Stimulated activated CD4-positive, alpha-beta T cell treated with anti-CD3 and anti-CD28 coated beads, Interleukin-4, amount 100 ng/mL, for 1 hour (primary cell): ENCODE results near the gene ZNF132.
"Not testable (repeated sequence)": the region's sequence is repeated elsewhere in the genome, so short reads cannot be mapped to it uniquely, and the experiment has no call there.

Source experiments
- DNase-seq: peaks from one replicate; pipeline ENCODE4 v3.0.0-alpha.2; 2020

The ZNF132 gene

DNA sequence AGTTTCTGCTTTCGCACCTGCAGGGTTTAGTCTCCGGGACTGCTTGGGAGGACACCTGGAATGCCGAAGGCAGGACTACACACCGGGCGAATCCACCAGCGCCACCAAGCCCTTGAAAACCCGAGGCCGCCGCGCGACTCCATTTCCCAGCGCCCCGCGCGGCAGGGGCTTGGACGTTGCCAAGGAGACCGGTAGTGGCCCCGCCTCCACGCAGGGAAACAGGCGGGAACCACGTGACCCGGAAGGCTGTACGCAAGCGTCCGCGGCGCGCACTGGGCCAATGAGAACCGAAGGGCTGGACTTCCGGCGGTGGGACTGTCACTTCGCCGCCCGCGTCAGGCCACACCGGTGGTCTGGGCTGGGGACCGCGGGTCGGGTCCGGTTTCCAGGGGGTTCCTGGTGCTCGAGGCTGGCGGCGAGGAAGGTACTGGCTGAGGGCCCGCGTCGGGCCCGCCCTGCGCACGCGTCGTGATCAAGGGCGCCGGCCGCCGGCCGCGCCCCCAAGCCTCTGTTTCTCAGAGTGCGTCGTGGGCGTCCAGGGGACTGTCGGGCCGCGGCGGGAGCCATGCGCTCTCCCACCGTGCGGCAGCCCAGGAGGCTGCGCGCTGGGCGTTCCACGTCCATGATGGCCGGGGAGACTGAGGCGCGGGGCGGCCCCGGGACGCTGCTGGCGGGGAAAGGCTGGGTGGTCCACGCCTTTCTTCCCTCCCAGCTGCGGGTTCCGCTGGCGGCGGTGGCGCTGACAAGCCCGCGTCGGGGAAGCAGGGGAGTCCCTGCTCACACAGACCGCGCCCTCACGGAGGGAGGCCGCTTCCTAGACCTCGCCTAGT, 27.0 kb upstream of the ZNF132 start, which contains the start of gene ZNF324:
TSS of gene ZNF324 (plus strand) at position 321 of the 830 bp plus-strand sequence. CDS start 2,106 bp downstream, outside the sequence.
- peak; percentile 98 for DNase-seq

DNA sequence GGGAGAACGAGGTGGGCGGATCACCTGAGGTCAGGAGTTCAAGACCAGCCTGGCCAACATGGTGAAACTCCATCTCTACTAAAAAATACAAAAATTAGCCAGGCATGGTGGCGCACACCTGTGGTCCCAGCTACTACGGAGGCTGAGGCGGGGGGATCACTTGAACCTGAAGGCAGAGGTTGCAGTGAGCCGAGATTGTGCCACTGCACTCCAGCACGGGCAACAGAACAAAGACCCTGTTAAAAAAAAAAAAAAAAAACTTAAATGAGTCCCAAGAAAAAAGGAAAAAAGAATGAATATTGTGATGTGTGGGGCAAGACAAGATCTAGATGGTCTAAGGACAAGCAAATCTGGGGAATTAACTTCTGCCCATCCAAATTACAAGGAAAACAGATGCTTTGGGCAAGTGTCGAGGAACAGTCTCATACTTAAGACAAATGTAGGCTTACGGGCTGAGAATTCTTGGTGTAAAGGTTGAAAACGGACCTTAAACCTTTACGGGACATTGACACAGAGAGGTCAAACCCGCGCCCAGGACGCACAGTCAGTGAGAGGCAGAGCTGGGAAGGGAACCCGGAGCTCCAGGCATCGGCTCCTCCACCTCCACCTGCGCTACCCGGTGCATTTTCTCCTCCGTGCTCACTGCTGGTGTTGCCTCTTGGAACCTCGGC, 26.3 kb upstream of the ZNF132 start:
- no peak for DNase-seq

DNA sequence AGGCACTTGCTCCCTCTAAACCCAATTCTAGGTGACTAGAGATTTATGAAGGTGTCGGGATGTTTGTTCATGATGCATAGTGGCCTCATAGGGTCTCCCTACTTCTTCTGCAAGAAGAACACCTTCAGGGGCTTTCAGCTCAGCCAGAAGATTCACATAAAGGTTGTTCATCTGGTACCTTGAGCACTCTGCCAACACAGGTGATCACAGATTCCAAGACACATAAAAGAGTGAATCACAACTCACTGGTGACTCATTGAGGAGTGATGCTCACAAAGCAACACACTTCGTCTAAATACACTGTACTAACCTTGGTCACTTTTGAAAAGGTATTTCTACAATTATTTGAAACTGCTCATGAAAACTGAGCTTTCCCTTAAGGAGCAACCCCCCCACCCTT, 20.1 kb upstream of the ZNF132 start:
- DNase-seq, result no peak

DNA sequence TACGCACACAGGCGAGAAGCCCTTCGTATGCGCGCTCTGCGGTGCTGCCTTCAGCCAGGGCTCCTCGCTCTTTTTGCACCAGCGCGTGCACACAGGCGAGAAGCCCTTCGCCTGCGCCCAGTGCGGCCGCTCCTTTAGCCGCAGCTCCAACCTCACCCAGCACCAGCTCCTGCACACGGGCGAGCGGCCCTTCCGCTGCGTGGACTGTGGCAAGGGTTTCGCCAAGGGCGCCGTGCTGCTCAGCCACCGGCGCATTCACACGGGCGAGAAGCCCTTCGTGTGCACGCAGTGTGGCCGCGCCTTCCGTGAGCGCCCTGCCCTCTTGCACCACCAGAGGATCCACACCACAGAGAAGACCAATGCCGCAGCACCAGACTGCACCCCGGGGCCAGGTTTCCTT, 16.2 kb upstream of the ZNF132 start:
- no peak for DNase-seq

DNA sequence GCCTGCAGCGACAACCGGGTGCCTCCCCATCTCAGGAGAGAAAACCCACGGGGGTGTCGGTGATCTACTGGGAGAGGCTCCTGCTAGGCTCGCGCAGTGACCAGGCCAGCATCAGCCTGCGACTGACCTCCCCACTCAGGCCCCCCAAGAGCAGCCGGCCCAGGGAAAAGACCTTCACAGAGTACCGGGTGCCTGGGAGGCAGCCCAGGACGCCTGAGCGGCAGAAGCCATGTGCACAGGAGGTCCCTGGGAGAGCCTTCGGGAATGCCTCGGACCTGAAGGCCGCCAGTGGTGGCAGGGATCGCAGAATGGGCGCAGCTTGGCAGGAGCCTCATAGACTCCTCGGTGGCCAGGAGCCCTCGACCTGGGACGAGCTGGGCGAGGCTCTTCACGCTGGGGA, 15.4 kb upstream of the ZNF132 start:
- DNase-seq, result no peak

DNA sequence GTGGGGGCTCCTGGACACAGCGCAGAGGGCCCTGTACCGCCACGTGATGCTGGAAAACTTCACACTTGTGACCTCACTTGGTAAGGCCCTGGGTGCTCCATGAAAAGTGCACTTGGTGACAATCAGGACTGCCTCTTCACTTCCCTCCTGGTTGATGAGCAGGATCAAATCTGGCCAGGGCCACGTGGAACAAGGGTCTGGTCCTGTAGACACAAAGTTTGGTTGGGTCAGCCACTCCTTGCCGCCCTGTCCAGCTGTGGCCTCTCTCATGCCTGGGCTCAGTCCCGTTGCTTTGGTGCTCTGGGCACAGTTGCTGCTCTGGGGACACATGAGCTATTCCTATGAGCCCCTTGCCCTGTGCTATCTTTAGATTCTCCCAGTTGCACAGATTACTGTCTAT, 13.8 kb upstream of the ZNF132 start:
- DNase-seq, result no peak

DNA sequence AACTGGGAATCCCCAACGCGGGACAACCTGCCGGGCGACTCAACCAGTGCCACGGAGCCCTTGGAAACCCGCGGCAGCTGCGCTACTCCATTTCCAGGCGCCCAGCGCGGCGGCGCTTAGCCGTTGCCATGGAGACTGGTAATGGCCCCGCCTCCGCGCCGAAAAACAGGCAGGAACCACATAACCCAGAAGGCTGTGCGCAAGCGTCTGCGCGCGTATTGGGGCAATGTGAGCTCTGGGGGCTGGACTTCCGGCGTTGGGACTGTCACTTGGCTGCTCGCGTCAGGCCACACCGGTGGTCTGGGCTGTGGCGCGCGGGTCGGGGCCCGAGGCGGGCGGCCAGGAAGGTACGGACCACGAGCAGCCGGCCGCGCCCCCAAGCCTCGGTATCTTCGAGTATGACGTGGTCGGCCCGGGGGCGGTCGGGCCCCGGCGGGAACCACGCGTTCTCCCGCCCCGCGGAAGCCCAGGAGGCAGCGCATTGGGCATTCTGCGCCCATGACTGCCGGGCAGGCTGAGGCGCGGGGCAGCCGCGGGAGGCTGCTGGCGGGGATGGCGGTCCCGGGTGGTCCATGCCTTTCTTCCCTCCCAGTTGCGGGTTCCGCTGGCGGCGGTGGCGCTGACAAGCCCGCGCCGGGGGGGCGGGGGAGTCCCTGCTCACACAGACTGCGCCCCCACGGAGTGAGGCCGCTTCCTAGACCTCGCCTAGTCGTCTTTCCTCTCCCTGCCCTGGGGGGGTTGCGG, 11.6 kb upstream of the ZNF132 start, which contains the start of gene ZNF324B:
TSS of gene ZNF324B (plus strand) at position 265 of the 744 bp plus-strand sequence. CDS start 2,080 bp downstream, outside the sequence.
- peak; percentile 97 for DNase-seq

DNA sequence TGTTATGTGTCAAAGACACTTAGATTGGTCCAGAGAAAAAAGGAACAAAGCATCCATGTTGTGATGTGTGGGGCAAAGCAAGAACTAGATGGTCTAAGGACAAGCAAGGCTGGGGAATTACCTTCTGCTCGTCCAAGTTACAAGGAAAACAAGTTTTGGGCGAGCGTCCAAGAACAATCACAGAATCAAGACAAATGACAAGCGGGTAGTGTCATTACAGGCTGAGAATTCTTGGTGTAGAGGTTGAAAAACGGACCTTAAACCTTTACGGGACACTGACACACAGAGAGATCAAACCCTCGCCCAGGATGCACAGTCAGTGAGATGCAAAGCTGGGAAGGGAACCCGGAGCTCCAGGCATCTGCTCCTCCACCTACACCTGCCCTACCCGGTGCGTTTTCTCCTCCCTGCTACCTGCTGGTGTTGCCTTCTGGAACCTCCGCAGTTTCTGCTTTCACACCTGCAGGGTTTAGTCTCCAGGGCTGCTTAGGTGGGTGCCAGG, 11.0 kb upstream of the ZNF132 start:
- DNase-seq, result no peak

DNA sequence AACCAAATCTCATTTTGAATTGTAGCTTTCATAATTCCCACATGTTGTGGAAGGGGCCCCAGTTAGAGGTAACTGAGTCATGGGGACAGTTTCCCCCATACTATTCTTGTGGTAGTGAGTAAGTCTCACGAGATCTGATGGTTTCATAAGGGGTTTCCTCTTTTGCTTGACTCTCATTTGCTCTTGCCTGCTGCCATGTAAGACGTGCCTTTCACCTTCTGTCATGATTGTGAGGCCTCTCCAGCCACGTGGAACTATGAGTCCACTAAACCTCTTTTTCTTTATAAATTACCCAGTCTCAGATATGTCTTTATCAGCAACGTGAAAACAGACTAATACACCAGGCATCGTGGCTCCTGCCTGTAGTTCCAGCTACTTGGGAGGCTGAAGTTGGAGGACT, 10.0 kb upstream of the ZNF132 start:
- not testable (repeated sequence) for DNase-seq

DNA sequence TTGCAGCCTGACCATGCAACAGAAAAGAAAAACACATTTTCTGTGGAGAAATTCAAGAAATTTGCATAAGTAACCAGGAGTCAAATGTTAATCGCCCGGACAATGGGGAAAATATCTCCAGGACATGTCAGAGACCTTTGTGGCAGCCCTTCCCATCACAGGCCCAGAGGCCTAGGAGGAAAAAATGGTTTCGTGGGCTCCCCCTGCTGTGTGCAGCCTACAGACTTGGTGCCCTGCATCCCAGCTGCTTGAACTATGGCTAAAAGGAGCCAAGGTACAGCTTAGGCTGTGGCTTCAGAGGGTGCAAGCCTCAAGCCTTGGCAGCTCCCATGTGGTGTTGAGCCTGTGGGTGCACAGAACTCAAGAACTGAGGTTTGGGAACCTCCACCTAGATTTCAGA, 8.9 kb upstream of the ZNF132 start:
- DNase-seq, result not testable (repeated sequence)

DNA sequence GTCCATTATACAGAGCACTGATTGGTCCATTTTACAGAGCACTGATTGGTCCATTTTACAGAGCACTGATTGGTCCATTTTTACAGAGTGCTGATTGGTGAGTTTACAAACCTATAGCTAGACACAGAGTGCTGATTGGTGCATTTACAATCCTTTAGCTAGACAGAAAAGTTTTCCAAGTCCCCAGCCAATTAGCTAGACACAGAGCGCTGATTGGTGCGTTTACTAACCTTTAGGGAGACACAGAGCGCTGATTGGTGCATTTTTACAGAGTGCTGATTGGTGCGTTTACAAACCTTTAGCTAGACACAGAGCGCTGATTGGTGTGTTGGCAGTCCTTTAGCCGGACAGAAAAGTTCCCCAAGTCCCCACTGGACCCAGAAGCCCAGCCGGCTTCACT, 3.0 kb upstream of the ZNF132 start:
- not testable (repeated sequence) for DNase-seq

DNA sequence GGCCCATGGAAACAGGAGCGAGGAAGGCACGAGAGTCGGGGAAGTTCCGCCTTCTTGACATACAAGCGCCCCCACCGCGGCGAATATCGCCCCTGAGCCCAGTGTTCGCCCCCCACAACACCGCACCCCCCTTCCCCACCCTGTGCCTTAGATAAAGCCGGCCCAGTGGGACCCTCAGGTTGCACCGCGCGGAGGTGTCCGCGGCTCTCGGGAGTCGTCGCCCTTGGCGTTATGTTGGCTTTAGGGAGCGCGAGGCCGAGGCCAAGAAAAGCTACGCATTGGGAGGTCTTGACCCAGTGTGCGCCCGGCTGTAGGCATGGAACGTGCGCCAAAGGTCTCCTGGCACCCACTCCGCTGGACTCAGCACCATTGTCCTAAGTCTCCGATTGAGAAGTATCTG, 603 bp upstream of the ZNF132 start:
- DNase-seq, result no peak

DNA sequence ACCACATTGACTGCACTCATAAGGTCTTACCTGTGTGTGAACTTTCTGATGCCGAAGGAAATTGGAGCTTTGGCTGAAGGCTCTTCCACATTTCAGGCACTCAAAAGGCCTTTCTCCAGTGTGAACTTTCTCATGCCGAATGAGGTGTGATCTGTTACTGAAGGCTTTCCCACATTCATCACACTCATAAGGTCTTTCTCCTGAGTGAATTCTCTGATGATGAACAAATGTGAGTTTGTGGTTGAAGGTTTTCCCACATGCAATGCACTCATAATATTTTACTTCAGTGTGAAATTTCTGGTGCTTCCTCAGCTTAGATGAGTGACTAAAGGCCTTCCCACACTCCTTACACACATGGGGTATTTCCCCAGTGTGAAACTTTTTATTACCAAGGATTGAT, 5.7 kb downstream of the ZNF132 start:
- DNase-seq, result no peak

DNA sequence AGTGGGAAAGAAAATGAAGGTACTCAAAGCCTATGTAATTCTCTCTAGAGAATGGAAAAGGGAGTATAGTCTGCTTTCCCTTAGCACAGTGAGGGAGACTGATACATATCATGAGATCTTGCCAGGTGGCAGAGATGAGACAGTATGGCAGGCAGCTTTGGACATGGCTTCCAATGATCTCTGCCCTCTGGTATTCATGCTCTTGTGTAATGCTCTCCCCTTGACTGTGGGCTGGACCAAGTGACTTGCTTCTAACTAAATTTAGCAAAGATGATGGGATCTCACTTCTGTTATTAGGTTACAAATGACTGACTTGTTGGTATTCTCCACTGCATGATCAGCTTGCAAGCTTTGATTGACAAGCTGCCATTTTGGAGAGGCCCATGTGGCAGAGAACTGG, 10.2 kb downstream of the ZNF132 start:
- no peak for DNase-seq

DNA sequence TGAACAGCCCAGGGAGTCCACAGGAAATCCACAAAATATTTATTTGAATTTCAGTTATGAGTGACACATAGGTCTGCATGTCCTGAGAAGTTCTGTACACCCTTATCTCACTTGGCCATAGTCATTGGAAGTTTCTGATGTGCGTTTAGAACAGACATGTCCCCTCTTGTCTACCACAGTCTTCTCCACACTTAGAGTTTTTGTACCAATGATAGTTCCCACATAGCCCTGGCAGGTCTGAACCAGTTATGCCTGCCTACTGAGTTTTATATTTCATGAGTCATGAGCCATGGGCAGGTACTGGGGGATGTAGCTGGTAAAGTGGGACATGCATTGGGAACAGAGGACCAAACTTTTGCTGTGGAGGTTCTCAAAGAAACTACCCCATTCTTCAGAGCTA, 11.3 kb downstream of the ZNF132 start:
- DNase-seq, result no peak

DNA sequence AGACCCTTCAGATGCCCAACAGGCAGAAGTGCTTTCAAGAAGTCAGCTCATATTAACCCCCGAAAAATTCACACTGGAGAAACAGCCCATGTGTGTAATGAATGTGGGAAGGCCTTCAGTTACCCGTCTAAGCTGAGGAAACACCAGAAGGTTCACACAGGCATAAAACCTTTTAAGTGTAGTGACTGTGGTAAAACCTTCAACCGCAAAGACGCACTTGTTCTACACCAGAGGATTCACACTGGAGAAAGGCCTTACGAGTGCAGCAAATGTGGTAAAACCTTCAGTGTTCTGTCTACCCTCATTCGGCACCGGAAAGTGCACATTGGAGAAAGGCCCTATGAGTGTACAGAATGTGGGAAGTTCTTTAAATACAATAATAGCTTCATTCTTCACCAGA, 22.9 kb downstream of the ZNF132 start:
- no peak for DNase-seq

DNA sequence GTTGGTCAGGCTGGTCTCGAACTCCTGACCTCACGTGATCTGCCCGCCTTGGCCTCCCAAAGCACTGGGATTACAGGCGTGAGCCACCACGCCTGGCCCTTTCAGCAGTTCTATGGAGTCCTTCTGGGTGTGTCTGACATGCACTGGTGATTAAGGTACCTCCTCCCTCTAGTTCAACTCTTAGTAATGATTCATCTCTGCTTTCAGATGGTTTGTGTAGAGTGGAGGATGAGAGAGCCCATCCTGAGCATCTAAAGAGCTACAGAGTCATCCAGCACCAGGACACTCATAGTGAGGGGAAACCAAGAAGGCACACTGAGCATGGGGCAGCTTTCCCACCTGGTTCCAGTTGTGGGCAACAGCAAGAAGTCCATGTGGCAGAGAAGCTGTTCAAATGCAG, 23.3 kb downstream of the ZNF132 start:
- no peak for DNase-seq

DNA sequence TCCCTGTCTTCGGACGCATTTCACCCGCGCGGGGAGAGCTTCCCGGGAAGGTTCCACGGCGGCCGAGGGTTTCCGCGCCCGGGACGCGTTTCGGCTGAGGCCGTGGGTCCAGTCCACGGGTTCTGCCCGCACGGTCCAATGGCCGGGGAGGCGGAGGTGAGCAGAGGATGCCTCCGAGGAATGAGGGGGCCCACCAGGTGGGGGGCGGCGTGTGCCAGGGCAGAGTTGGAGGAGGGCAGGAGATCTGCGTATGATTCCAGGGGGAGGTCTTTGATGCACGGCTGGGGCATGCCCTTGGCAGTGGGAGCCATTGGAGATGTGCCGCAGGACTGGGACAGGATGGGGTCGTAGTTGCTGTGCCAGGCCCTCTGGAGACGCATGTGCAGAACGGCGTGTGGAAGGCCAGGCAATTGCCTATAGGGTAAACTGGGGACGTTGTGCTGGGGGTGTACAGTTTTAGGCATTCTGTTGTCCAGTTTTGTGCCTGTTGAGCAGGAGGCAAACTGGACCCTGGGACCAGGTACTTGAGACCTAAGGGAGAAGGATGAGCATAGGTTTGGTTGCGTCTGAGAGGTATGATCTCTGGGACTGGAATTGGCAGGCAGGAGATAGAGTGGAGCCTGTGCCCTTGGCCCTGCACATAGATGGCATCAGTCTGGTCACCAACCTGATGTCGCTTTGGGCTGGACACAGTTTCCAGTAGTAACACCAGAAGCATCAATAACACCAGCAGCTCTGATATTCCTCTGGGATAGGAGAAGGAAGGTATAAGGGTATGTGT, 30.8 kb downstream of the ZNF132 start:
- no peak for DNase-seq

DNA sequence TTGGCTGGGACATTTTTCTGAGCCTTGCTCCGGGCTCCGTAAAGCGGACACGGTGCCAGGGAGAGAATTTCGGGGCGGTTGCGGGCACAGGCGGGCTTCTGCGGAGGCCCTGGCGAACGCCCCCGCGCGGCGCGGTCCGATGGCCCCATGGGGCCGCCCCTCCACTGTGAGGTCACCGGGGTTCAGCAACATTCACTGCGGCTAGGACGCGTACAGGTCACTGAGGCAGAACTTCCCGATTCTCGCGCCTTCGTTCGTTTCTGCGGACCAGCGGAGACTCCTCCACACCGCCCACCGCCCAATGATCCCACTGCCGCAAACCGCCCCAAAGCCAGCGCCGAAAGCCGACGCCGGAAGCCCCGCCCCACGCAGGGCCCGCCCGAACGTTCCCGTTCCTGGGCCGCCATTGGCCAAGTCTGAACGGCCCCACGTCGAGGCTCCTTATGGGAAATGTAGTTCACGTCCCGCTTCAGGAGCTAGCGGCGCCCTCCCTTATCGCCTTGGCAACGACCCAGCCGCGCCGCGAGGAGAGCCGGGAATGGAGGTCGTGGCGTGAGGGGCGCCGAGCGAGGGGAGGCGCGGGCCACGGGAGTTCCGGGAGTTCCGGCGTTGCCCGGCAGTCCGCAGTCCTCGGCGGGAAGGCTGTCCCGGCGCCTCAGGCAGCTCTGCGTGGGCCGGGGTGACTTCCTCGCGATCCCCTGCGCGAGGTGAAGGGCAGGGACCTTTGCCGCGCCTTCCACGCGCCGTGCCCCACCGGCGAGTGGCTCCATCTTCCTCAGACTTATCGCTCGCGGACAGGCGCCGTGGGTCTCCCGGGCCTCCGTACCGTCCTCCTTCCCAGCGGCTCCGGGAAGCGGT, 31.6 kb downstream of the ZNF132 start, which contains the start of gene ZNF584:
TSS of gene ZNF584 (plus strand) at position 498 of the 858 bp plus-strand sequence. CDS start 499 bp downstream, outside the sequence.
- peak; percentile 94 for DNase-seq

DNA sequence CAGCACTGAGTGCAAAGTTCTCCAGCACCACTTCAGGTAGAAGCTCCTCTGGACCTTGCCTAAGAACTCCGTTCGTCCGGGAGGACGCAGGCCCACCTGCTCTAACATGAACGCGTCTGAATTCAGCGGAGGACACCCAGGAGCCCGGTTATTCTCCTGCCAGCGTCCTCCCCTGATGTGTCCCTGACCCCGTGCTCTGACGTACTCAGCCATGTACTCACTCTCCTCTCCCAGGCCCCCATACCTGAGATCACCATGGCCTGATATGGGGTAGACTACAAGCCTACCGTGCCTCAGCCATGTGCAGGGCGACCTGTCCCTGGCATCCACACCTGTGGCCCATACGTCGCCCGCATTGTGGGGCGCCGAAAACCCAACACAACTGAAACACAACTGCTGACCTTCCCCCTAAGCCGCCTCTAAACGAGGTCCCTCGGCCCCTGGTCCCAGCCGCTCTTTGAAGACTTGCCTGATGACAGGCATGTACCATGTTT, 32.2 kb downstream of the ZNF132 start:
- DNase-seq, result no peak
